GM19035 (cell line): ENCODE results near the gene PLCD3.
A peak's percentile ranks its signal among the peaks of the same experiment; 100 is the strongest.

Experiments used
- ATAC-seq: cut with Tn5 transposase; IDR thresholded peaks from one replicate; pipeline ENCODE4 v1.9.1; 2021; ENCODE audit not compliant: unreplicated experiment

The PLCD3 gene, protein sequence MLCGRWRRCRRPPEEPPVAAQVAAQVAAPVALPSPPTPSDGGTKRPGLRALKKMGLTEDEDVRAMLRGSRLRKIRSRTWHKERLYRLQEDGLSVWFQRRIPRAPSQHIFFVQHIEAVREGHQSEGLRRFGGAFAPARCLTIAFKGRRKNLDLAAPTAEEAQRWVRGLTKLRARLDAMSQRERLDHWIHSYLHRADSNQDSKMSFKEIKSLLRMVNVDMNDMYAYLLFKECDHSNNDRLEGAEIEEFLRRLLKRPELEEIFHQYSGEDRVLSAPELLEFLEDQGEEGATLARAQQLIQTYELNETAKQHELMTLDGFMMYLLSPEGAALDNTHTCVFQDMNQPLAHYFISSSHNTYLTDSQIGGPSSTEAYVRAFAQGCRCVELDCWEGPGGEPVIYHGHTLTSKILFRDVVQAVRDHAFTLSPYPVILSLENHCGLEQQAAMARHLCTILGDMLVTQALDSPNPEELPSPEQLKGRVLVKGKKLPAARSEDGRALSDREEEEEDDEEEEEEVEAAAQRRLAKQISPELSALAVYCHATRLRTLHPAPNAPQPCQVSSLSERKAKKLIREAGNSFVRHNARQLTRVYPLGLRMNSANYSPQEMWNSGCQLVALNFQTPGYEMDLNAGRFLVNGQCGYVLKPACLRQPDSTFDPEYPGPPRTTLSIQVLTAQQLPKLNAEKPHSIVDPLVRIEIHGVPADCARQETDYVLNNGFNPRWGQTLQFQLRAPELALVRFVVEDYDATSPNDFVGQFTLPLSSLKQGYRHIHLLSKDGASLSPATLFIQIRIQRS

DNA sequence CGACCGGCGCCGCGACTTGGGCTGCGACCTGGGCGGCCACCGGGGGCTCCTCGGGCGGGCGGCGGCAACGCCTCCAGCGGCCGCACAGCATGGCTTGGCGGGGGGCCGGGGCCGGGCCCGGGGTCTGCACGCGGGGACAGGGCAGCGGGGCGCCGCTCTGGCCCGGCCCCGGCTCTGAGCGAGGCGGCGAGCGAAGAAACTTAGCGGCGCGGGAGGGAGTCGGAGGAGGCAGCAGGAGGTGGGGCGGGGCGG lies at the start of gene PLCD3:
Gene PLCD3 (minus strand): TSS at position 196 of the 252 bp plus-strand sequence. CDS start 105 bp downstream, at position 91.
- no peak for ATAC-seq

DNA sequence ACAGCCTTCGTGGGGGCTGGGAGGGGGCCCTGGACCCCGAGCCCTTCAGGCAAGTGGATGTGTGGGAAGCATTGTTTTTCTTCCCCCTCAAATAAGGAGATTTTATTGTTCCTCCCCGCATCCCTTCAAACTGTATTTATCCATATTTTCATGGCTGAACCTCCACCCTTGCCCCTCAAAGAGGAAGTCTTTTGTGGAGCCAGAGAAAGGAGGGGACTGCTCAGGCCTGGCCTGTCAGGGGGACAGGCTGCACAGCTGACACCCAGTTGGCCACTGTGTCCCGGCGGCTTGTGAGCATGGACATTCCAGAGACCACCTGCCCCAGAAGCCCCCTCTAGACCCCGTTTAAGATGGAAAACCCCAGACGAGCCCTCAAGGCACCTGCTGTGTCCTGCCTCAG lies 45.2 kb upstream of the PLCD3 start:
- ATAC-seq = no peak

DNA sequence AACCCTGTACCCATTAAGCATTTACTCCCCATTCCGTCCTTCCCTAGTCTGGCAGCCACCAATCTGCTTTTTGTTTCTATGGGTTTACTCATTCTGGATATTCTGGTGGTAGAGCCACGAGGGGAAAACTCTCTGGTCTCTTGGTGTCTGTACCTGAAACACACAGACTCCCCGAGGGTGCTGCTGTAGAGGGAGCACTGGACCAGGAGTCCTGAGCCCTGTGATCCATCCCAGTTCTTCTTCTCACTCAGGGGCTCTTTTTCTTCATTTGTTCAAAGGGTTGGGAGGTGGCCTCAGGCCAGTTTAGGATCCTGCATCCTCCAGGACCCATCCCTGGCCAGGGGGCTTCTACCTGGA lies 43.4 kb upstream of the PLCD3 start:
- no peak for ATAC-seq

DNA sequence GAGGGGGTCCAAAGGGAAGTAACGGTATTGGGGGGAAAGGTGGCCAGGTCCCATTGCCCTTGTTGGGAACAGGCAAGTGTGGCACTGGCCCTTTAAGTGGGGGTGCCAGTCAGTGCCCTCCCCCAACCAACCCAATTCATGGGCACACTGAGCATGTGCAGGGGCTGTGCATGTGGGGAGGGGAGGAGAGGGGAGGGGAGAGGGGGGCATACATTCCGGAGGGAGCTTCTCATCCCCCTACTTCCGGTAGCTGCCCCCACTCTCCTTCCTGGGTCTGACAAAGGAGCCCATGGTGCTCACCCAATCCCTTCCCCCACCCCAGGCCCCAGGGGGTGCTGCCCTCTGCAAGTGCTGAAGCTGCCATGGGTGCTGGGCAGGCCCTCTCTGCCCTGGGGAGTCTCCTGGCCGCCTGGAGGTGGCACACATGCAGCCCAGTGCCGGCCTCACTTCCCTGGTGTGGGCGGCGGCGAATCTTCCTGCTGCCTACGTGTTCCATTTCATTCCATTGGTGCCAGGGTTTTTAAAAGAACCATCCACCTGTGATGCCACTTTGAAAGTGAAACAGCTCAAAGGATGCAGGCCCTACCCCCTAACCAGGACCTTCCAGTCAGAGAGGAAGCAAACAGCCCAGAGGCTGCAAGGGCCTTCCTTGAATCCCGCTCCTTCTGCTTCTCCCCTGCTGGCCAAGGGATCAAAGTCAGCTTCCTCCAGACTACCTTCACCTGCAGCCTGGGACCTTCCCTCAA lies 40.4 kb upstream of the PLCD3 start:
- no peak for ATAC-seq

DNA sequence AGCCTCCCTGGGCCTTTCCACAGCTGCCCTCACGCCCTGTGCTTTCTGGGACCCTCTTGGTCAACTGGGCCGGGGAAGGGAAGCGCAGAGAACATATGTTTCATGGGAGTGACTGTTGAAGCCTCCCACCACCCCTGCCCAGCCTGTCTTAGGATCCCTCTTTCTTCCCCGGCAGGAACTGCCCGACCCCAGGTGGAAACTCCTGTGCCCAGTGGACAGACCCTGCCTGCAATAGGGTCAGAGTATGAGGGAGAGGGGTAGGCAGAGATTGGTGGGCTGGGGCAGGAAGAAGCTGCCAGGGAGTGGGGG lies 39.9 kb upstream of the PLCD3 start:
- no peak for ATAC-seq

DNA sequence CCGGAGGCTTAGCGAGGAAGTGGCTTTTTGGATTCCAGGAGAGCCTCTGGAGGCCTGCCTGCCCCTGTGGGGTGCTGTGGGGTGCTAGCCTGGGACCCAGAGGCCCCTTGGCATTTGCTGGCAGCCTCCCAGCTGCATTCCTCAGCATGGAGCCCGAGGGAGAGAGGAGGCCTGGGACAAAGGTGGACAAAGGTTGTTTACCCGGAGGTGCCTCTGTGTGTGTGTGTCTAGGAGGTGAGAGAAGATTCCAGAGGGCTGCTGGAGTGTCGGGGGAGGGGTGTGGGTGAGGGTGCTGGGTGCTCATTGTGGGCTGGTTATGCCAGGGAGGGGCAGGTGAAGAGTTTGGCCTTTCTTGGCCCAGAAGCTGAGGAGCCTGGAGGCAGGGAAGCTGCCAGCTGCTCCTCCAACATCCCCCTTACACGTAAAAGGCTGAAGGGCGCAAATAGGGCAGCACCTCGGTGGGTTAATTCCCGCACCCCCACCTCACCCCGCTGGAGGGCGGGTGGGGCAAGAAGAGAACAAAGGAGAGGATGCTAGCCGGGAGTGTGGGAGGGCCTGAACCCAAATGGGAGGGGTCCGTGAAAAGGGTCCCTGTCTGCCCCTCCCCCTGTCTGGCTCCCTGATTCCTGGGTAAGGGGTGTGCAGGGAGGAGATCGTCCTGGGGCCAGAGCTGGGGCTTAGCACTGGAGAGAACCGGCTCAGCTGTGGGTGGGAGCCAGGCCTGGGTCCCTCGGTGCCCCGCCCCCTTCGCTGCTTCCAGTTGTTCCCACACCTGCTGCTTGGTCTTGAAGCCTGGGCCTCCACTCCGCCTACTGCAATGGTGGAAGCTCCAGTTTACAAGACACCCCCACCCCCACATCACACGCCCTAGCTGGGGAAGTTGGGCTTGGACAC lies 39.3 kb upstream of the PLCD3 start:
- no peak for ATAC-seq

DNA sequence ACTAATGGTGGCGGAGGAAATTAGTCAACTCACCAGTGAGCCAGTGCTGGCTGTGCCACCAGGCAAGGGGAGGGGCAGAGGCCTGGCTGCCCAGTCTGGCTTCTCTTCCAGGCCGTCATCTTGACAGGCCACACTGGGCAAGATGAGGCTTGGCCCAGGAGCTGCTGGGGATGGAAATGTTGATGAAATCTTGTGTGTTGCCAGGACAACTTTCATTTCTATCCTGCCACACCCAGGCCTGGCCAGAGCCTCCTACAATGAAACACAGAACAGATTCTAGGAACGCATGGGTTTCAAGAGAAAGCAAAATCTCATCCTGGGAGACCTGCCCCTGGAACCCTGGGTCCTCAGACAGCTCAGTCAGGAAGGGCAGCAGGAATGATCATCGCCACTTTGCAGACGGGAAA lies 38.6 kb upstream of the PLCD3 start:
- ATAC-seq = no peak

DNA sequence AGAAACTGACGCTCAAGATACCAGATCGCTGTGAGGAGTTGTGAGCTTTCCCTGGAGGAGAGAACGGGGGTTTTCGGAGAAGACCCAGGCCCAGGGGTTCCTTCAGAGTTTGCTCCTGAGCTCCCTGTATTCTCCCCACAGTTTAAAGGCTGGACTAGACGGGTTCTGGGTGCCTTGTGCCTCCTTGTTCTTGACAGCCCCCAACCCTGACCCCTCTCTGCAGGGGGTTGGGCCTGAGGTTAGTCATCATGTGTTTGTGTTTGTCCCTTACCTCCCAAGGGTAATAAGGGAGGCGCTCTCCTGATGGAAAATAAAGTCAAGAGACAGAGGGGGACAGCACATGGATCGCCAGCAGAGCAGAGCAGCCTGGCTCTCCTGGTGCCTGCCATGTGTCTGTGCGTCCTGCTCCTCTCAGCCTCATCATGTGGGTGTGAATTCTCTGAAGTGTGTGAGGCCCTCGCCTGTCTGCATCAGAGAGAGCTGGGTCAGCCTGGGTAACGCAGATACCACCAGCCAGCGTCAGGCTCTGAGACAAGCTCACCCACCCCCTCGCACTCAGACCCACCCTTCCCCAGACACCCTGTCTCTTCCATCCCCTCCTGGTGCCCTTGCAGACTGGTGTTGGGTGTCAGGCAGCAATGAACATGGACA lies 38.1 kb upstream of the PLCD3 start:
- no peak for ATAC-seq

DNA sequence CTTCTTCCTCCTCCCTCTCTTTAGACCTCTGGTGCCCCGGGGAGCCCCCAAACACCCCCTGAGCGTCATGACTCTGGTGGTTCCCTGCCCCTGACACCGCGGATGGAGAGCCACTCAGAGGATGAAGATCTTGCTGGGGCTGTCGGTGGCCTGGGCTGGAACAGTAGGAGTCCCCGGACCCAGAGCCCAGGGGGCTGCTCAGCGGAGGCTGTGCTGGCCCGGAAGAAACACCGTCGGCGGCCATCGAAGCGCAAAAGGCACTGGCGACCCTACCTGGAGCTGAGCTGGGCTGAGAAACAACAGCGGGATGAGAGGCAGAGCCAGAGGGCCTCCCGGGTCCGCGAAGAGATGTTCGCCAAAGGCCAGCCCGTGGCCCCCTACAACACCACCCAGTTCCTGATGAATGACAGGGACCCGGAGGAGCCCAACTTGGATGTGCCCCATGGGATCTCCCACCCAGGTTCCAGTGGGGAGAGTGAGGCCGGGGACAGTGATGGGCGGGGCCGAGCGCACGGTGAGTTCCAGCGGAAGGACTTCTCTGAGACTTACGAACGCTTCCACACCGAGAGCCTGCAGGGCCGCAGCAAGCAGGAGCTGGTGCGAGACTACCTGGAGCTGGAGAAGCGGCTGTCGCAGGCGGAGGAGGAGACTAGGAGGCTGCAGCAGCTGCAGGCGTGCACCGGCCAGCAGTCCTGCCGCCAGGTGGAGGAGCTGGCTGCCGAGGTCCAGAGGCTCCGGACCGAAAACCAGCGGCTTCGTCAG lies 36.9 kb upstream of the PLCD3 start:
- ATAC-seq = no peak

DNA sequence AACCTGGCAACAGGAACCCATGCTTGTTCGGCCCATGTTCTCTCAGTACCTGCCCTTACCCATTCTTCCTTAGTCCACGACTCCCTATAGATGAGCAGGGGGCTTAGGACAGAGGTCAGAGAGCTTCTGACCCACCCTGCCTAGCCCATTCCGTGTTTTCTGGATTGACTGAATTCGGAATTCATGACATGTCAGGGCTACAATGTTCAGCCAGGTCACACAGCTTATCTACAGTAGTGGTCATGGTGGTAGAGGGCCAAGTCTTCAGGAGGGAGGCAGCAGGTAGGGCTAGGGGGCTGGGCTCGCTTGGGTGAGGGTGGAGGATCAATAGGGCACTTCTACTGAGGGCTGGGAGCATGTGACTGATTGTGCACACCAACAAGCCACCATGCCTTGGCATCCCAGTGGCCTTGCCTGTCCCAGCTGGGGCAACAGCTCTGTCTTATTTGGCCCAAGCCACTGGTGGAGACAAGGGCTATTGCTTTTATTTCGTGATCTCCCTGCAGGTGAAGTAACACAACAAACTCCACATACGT lies 32.5 kb upstream of the PLCD3 start:
- no peak for ATAC-seq

DNA sequence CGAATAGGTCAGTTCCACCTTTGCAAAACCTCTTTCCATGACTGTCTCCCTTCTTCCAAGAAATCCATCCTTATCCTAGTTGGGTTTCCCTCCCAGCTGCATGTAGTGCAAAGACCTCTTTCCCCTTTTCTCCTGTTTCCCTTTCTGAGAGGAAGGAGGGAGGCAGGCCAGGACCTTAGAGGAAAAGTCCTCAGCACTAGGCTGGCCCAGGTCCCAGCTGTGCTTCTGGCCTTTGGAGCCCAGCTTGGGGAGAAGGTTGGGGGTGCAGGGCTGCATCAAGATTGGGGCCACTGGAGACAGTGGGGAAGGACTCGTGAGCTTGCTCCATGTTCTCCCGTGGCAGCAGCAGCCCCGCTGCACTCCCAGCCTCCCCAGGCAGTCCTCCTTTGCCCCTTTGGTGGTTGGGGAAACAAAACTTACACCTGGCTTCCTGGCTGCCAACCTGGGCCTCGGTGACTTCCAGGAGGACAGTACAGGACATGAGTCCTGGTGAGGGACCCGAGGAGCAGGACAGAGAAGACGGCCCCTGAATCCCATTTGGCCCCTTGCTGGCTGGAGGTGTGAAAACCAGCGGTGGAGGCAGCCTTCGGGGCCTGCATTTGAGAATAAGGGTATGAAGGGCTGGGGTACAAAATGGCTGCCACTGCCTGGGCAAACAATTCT lies 29.8 kb upstream of the PLCD3 start:
- ATAC-seq = no peak

DNA sequence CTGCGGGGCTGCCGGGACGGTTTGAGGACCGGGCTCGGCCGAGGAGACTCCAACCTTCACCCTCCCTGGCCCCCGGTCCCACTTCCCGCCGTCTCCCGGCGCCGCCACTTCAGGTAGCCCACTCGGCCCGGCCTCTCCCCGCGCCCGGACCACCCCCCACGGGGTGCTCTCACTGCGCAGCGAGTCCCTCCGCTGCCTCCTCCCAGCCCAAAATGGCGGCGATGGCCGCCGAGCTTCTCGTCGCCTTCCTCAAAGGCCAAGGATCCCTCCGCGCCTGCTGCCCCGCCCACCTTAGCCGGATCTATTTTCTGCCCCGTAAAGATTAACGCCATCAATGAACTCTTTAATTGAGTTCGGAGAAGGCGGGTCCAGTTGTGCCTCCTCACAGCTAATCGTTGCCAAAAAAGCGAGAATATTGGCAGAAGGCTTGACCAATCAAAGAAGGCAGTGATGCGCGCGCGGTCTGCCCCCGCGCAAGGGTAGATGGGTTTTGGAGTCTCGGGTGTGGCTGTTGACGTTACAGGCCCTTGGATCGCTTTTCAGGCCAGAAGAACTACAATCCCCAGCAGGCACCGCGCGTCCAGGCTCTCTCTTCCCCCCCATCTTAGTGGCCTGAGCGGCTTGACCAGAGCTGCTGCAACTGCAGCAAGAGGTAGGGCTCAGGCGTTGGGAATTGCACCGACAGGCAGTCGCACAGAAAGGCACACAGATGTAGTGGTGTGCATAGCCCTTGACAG lies 29.1 kb upstream of the PLCD3 start, which contains the start of gene HEXIM2:
Gene HEXIM2 (plus strand): TSS at position 588 of the 737 bp plus-strand sequence. CDS start 919 bp downstream, outside the sequence.
- peak; percentile 90 for ATAC-seq

DNA sequence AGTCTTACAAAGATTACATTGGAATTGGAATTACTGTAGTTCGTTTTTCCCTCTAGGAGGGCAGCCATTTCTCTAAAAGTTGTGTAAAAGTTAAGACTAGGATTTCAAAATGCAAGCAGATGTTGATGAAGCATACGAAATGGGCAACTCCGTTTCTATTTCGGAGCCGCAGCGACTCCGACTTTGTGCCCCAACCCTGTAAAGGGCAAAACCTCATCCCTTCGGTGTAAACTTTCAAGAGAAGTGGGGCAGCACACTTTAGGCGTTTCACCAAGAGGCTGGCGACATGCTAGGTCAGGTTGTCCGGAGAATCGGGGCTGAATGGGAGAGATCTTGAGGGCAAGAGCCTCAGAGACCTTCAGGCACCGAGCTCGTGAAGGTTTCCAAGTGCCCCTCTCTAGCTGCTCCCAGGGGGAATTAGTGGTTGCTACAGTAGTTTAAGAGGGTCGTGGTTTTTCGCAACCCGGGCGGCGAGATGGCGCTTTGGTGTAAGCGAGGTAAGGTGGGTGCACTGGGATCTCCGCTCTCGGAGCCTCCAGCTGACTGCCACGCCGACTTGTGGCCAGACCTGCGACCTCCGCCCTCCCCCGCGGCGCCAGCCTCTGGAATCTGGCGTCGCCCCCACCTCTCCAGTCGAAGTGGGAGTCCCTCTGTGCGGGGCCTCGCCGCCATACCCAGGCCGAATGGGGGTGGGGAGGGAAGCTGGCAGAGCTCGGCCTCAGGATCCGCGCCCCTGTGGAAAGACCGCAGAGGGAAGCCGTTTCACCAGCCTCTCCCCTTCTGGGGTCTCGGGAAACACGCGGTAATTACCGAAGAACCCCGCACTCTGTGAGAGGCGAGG lies 28.4 kb upstream of the PLCD3 start:
- peak; percentile 31 for ATAC-seq

DNA sequence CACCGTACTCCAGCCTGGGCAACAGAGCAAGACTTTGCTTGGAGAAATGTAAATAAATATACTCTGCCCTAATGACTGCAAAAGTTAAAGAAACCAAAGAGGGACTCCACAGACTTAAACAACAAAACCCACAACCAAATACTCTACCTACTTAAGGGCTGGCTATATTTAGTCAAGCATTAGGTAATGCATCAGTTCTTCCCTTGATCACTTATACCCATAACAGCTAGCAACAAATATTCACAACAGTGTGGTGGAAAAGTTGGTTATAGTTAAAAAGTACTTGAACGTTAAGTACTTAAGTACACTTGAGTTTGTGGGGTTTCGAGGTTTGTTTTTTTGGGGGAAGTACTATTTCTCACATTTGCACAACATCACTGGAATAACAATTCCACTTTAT lies 23.9 kb upstream of the PLCD3 start:
- ATAC-seq = no peak

DNA sequence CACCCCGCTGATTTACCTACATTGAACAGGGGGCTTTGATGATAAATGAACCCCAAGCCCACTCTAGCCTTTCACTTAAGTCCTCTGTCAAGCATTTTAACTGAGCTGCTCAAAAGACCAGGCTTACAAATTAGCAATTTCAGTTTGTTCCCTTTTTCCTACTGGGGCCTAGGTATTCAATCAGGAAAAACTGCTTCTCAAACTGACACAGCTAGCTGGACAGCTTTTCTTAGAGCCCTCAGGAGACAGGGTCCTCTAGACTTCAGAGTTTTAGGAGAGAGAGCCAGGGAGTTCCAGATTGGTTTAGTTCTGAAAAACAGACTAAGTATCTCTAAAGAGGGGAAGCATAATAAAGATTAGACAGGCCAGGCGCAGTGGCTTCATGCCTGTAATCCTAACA lies 23.2 kb upstream of the PLCD3 start:
- no peak for ATAC-seq

DNA sequence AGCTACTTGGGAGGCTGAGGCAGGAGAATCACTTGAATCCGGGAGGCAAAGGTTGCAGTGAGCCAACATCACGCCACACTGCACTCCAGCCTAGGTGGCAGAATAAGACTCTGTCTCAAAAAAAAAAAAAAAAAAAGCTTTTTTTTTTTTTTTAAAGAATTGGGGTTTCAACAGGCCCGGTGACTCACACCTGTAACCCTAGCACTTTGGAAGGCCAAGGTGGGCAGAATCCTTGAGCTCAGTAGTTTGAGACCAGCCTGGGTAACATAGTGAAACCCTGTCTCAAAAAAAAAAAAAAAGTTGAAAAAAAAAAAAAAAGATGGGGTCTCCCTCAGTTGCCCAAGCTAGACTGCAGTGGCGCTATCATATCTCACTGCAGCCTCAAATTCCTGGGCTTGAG lies 22.7 kb upstream of the PLCD3 start:
- ATAC-seq = no peak
